ENCODE data around the gene OR2G3.

Gene OR2G3

GRCh38 chr1:247605286-247605685 lies at the start of gene OR2G3:
Gene OR2G3, plus strand, starts transcription at chr1:247605586. Its CDS starts 0 bp downstream, at chr1:247605586.
- TF ChIP-seq CTCF (conservative IDR thresholded peaks at IDR 0.05; ENCODE audit: low read length), result no peak
- H3K4me3 ChIP-seq (ENCODE audit: low read length), result no peak within 1 kb of the TSS
- no peak for DNase-seq (ENCODE audit: low read depth)

- H3K4me3 ChIP-seq (ENCODE audit: low read length), result no peak overlapping the region
- peak; percentile 11 for DNase-seq (ENCODE audit: low read depth)
- TF ChIP-seq CTCF (conservative IDR thresholded peaks at IDR 0.05; ENCODE audit: low read length), result no peak
These were observed 47.3 kb upstream of the OR2G3 start for GRCh38 chr1:247557926-247558674.

- DNase-seq (ENCODE audit: low read depth), result no peak
- TF ChIP-seq CTCF (conservative IDR thresholded peaks at IDR 0.05; ENCODE audit: low read length), result no peak
- no peak overlapping the region for H3K4me3 ChIP-seq (ENCODE audit: low read length)
These were observed 43.7 kb upstream of the OR2G3 start for GRCh38 chr1:247561711-247562110.

GRCh38 chr1:247562198-247562597 lies 43.2 kb upstream of the OR2G3 start:
- DNase-seq (ENCODE audit: low read depth), result no peak
- TF ChIP-seq CTCF (conservative IDR thresholded peaks at IDR 0.05; ENCODE audit: low read length), result no peak
- H3K4me3 ChIP-seq (ENCODE audit: low read length), result no peak overlapping the region

- no peak overlapping the region for H3K4me3 ChIP-seq (ENCODE audit: low read length)
- DNase-seq (ENCODE audit: low read depth), result no peak
- no peak for TF ChIP-seq CTCF (conservative IDR thresholded peaks at IDR 0.05; ENCODE audit: low read length)
These were observed 31.1 kb upstream of the OR2G3 start for GRCh38 chr1:247574236-247574635.

GRCh38 chr1:247574664-247575063 lies 30.7 kb upstream of the OR2G3 start:
- no peak for TF ChIP-seq CTCF (conservative IDR thresholded peaks at IDR 0.05; ENCODE audit: low read length)
- no peak overlapping the region for H3K4me3 ChIP-seq (ENCODE audit: low read length)
- no peak for DNase-seq (ENCODE audit: low read depth)

- DNase-seq (ENCODE audit: low read depth), result no peak
- H3K4me3 ChIP-seq (ENCODE audit: low read length), result no peak overlapping the region
- peak; percentile 21; the same call in 1 of the 2 replicates for TF ChIP-seq CTCF (conservative IDR thresholded peaks at IDR 0.05; ENCODE audit: low read length)
These were observed 28.9 kb upstream of the OR2G3 start for GRCh38 chr1:247576514-247576913.
